K562 (cell line): ENCODE results near the gene KRTAP4-5. TPM values are rescaled to one million over a fixed set of nuclear protein-coding genes. Genes with fewer than 3 reads are reported as not detected.

Source experiments
- ATAC-seq: fragments of 200-7000 bp; cut with Tn5 transposase; 3 replicates; pipeline ENCODE4 v1.9.1; 2020; ENCODE audit warnings: moderate library complexity
- BruUV-seq: library from RNA; stranded (reverse); fragments of 400-500 nt; replicated peaks from 2 replicates; lab custom pipeline; 2021; lab: Mats Ljungman, UMichigan
- CTCF ChIA-PET: fragments of 300-600 bp; formaldehyde crosslinking; extraction: SDS; loops from one replicate; lab custom pipeline; 2021; ENCODE audit warnings: low intra/inter-chr PET ratio; lab: Yijun Ruan, JAX
- POLR2A ChIA-PET: fragments of 300-600, 350-650 bp; sonication (Branson Sonifier 250); formaldehyde crosslinking; extraction: SDS; loops from one replicate; lab custom pipeline; 2021; ENCODE audit warnings: antibody characterized with exemption, inconsistent platforms; lab: Yijun Ruan, JAX
- DNase-seq, 4 experiments: peaks; one replicate each; pipeline versions ENCODE4 v3.0.0 to v3.0.0-alpha.2; 2011 to 2018; ENCODE audit warnings: low spot score in 3 of 4, mixed read lengths in 3 of 4; ENCODE audit errors: extremely low read depth in 1 of 4
- FAIRE-seq: peaks from 2 replicates; lab custom pipeline; 2011; peaks lifted over from hg19 to GRCh38; lab: Jason Lieb, UNC
- H2AFZ ChIP-seq: 2 replicates; pipeline ENCODE4 v1.6.0; 2011; ENCODE audit warnings: low read depth, low read length, control low read depth, inconsistent platforms
- H3K27ac ChIP-seq: fragments of 200-600 bp; 3 replicates; pipeline ENCODE4 v1.8.0; 2011; ENCODE audit warnings: low read depth, mild to moderate bottlenecking, control low read depth, inconsistent platforms, low read length, moderate library complexity, mixed read lengths; ENCODE audit errors: extremely low read depth
- H3K27me3 ChIP-seq, 2 experiments: fragments of 300-600 bp in 1 of 2; 2 replicates in 1 of 2; 3 replicates in 1 of 2; pipeline versions ENCODE4 v1.6.0 to v1.8.0; 2011; ENCODE audit warnings: inconsistent platforms in 2 of 2, low read length in 2 of 2, mild to moderate bottlenecking in 1 of 2, mixed read lengths in 1 of 2, moderate library complexity in 1 of 2; ENCODE audit not compliant: control insufficient read depth in 2 of 2, insufficient read depth in 2 of 2
- H3K36me3 ChIP-seq: fragments of 300-600 bp; 3 replicates; pipeline ENCODE4 v1.8.0; 2011; ENCODE audit warnings: mild to moderate bottlenecking, low read length, inconsistent platforms; ENCODE audit not compliant: control insufficient read depth, insufficient read depth
- H3K4me1 ChIP-seq, 2 experiments: fragments of 200-600 bp in 1 of 2; replicated peaks in 1 of 2; 2 replicates in 1 of 2; 3 replicates in 1 of 2; pipeline versions ENCODE4 v1.5.1 to v1.8.0; 2011; ENCODE audit warnings: inconsistent platforms in 2 of 2, low read length in 2 of 2, mild to moderate bottlenecking in 1 of 2, mixed read lengths in 1 of 2, moderate library complexity in 1 of 2; ENCODE audit not compliant: control insufficient read depth in 2 of 2, insufficient read depth in 2 of 2
- H3K4me2 ChIP-seq: 2 replicates; pipeline ENCODE4 v1.6.1; 2011; ENCODE audit warnings: low read length, control low read depth, inconsistent platforms, mixed read lengths; ENCODE audit not compliant: insufficient read depth
- H3K4me3 ChIP-seq: fragments of 200-600 bp; sonication (generic), shearing (Covaris generic); 2 replicates; pipeline ENCODE4 v1.5.1; 2016; ENCODE audit warnings: control low read depth, inconsistent platforms
- H3K79me2 ChIP-seq: fragments of 200-600 bp; 3 replicates; pipeline ENCODE4 v1.8.0; 2011; ENCODE audit warnings: low read length, inconsistent platforms; ENCODE audit not compliant: control insufficient read depth, insufficient read depth
- H3K9ac ChIP-seq, 2 experiments: 2 replicates each; pipeline versions ENCODE4 v1.6.0 to v1.6.1; 2011; ENCODE audit warnings: low read depth in 2 of 2, low read length in 2 of 2, control low read depth in 1 of 2, inconsistent platforms in 1 of 2, mild to moderate bottlenecking in 1 of 2, mixed read lengths in 1 of 2; ENCODE audit not compliant: insufficient read depth in 1 of 2
- H3K9me1 ChIP-seq: one replicate; pipeline ENCODE4 v1.6.0; 2011; ENCODE audit warnings: inconsistent platforms, mild to moderate bottlenecking, low read length, moderate library complexity; ENCODE audit not compliant: control insufficient read depth, insufficient read depth
- H3K9me3 ChIP-seq: replicated peaks from 2 replicates; pipeline ENCODE4 v1.5.1; 2011; ENCODE audit warnings: low read depth, low read length, inconsistent platforms; ENCODE audit not compliant: control insufficient read depth, insufficient read depth
- H4K20me1 ChIP-seq: replicated peaks from 2 replicates; pipeline ENCODE4 v1.6.1; 2011; ENCODE audit warnings: low read length, inconsistent platforms, mixed read lengths; ENCODE audit not compliant: control insufficient read depth, insufficient read depth
- EZH2 ChIP-seq: IDR thresholded peaks from 2 replicates; pipeline ENCODE4 v1.6.1; 2012; ENCODE audit warnings: low read depth, mild to moderate bottlenecking, inconsistent platforms, low read length, borderline replicate concordance
- HDAC1 ChIP-seq, 2 experiments: fragments of 450-650 bp; IDR thresholded peaks; 2 replicates each; pipeline ENCODE4 v1.6.1; 2016 to 2017; ENCODE audit warnings: inconsistent platforms in 1 of 2, mild to moderate bottlenecking in 1 of 2, moderate library complexity in 1 of 2
- NONO ChIP-seq, 2 experiments: fragments of 200-400 bp in 1 of 2; fragments of 450-650 bp in 1 of 2; formaldehyde crosslinking in 1 of 2; IDR thresholded peaks; 2 replicates each; pipeline ENCODE4 v1.6.1; 2017; ENCODE audit warnings: low read depth in 2 of 2, mild to moderate bottlenecking in 2 of 2, moderate library complexity in 2 of 2, low read length in 1 of 2
- WGBS: fragments of 100-300 bp; shearing (Covaris generic); methylation state at CpG from one replicate; pipeline ENCODE4 v1.1.6; 2016; ENCODE audit warnings: low coverage, mixed read lengths; ENCODE audit not compliant: insufficient coverage; ENCODE audit errors: missing lambda C conversion rate; 5-methylcytosine and 5-hydroxymethylcytosine counted together
- in situ Hi-C: fragments of 300-500 bp; cut with MboI; formaldehyde crosslinking; loops from 4 replicates; pipeline ENCODE4 v1.15.0; 2018; ENCODE audit warnings: inconsistent platforms, mixed read lengths
- intact Hi-C: fragments of 100-400 bp; cut with micrococcal nuclease; formaldehyde crosslinking; loops from 2 replicates; pipeline ENCODE4 v1.14.2; 2022
- polyA plus RNA-seq, 8 experiments: library from polyadenylated mRNA; depleted of rRNA in 4 of 8; stranded (reverse) in 5 of 8; unstranded in 3 of 8; fragments of >200 nt; fragmentation: Nextera tagmentation in 2 of 8; fragmentation: Illumina TruSeq in 1 of 8; extraction: Ambion mirVana in 2 of 8; extraction: Trizol in 1 of 8; gene quantifications; 2 replicates each; pipeline versions ENCODE4 v1.2.1 to v1.2.3, GENCODE V29; 2011 to 2014; ENCODE audit warnings: inconsistent platforms in 1 of 8, missing spikeins in 1 of 8
- total RNA-seq, 7 experiments: library from RNA; depleted of rRNA in 6 of 7; stranded (reverse); fragments of >200 nt in 6 of 7; fragmentation: Illumina TruSeq in 2 of 7; extraction: Trizol in 2 of 7; gene quantifications; 2 replicates each; pipeline versions ENCODE4 v1.2.1 to v1.2.3, GENCODE V29; 2011 to 2021; ENCODE audit warnings: low replicate concordance in 1 of 7
- TF ChIP-seq, protein P1 (sequence below): sonication (generic); formaldehyde crosslinking; IDR thresholded peaks from 2 replicates; pipeline ENCODE4 v1.8.0; 2023; ENCODE audit warnings: mild to moderate bottlenecking, missing genetic modification reagents
- TF ChIP-seq, protein P2 (sequence below): fragments of 450-650 bp; IDR thresholded peaks from one replicate; pipeline ENCODE4 v1.6.1; 2018; ENCODE audit warnings: mild to moderate bottlenecking, moderate library complexity; ENCODE audit not compliant: partially characterized antibody

Gene KRTAP4-5
- total and polyA plus RNA-seq, 9 of the 15 experiments (the other 6 are each of a cell fraction or from before 2014, with no cell fraction given) = not detected

DNA sequence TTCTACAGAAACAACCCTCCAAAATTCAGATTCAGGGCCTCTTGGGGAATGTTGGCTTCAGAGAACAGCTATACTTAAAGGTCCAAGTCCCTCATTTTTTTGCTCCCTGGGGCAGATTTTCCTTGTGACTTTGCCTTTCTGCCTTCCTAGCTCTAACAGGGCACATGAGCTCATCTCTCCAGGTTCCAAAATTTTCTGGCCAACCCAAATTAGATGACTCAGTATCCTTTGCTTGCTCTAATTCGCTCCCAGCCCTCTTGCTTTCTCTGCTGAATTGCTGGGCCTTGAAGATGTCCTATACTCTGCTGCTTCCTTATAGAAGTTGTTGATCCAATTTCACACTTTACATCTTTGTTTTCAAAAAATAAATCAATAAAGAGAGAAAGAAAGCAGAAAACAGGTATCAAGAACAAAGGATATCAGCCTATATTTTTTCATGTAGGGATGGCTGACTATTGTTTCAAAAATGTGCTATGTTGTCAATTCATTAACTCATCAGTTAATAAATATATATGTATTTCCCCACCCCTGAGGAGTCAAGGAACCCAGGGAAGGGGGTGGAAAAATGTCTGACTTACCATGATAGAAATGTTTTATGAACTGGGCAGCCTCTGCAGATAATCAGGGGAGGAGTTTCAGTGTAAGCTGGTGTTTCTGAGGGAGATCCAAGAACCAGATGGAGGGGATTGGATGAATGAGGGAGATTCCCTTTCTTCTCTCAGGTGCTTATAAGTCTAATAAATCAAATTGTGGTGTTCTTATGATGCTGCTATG lies 29.4 kb upstream of the KRTAP4-5 start:
- Histone ChIP-seq H3K4me2 (no peak overlapping the region), H2AFZ (no peak overlapping the region), H3K27ac (no peak overlapping the region), H3K9ac (no peak overlapping the region), H3K4me1 (peaks cover 0 to 2% of the 10 kb centered on the region in 2 experiments; a peak in 2 of 5 replicates), H3K79me2 (no peaks in the 10 kb centered on the region), H3K9me3 (no peaks in the 10 kb centered on the region), H3K9me1 (no peaks in the 10 kb centered on the region), H3K4me3 (no peak overlapping the region), H3K36me3 (no peaks in the 10 kb centered on the region), H3K27me3 (peaks cover 3 to 10% of the 10 kb centered on the region in 2 experiments; a peak in 3 of 5 replicates), H4K20me1 (no peaks in the 10 kb centered on the region; the same call in 1 of the 2 replicates)
- 0% methylated on average over 1 of the region's 1 CpG for WGBS
- ATAC-seq = no peak
- POLR2A ChIA-PET = no interaction called here
- BruUV-seq = no TSS peak
- intact Hi-C loops = no loop called here
- no peak for DNase-seq
- TF ChIP-seq, protein P1, sequence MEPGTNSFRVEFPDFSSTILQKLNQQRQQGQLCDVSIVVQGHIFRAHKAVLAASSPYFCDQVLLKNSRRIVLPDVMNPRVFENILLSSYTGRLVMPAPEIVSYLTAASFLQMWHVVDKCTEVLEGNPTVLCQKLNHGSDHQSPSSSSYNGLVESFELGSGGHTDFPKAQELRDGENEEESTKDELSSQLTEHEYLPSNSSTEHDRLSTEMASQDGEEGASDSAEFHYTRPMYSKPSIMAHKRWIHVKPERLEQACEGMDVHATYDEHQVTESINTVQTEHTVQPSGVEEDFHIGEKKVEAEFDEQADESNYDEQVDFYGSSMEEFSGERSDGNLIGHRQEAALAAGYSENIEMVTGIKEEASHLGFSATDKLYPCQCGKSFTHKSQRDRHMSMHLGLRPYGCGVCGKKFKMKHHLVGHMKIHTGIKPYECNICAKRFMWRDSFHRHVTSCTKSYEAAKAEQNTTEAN (CRISPR knock-in tag) = no peak
- no peak for TF ChIP-seq NONO (IDR thresholded peaks at IDR 0.05; ENCODE audit: low read depth in 2 of 2, low read length in 1 of 2)
- TF ChIP-seq HDAC1 (IDR thresholded peaks at IDR 0.05) = no peak
- TF ChIP-seq EZH2 = no peak
- TF ChIP-seq, protein P2, sequence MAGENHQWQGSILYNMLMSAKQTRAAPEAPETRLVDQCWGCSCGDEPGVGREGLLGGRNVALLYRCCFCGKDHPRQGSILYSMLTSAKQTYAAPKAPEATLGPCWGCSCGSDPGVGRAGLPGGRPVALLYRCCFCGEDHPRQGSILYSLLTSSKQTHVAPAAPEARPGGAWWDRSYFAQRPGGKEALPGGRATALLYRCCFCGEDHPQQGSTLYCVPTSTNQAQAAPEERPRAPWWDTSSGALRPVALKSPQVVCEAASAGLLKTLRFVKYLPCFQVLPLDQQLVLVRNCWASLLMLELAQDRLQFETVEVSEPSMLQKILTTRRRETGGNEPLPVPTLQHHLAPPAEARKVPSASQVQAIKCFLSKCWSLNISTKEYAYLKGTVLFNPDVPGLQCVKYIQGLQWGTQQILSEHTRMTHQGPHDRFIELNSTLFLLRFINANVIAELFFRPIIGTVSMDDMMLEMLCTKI = no peak
- TF ChIP-seq, all 486 proteins: peak for 0
- CTCF ChIA-PET = no interaction called here
- in situ Hi-C loops = no loop called here
- no peak for FAIRE-seq
